Measurements from ENCODE around the gene RPL7A.
"Not testable (repeated sequence)": the region's sequence is repeated elsewhere in the genome, so short reads cannot be mapped to it uniquely, and the experiment has no call there.

RPL7A gene

DNA sequence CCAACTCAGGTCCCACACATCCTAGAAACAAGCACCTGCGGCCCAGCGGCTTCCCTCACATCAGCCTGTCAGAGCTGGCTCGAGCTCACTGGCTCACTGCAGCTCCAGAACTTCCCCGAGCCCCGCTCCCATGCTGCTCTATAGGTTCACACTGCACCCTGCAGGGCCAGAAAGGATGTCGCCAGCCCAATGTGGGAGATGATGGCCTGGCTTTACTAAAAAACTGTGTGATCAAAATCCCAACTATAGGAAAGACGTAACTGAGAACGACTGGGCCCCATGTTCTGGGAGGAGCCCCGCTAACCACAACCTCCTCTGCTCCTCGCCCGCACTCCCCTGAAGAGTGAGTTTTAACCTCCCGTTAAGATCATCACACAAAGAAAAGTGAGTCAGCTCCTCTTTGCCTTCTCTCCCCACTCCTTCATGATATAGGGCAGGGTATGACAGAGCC is 23.3 kb downstream of the RPL7A start:
- DNase-seq, result no peak

DNA sequence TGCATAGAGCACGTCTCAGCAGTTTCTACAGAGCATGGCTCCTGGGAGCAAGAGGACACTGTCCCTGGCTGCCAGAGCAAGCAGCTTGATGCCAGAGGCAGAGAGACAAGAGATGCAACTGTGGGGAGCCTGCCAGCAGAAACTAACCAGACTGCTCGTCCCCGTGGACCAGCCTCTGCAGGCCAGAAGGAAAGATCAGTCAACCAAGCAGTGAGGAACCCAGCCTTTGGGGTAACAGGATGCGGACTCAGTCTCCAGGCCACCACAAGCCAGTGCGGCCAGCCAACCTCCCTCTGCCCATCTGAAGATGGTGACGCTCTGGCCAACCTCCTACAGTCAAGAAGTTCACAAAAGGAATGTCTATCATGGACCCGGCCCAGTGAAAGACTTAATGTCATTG is 24.1 kb downstream of the RPL7A start:
- no peak for DNase-seq

DNA sequence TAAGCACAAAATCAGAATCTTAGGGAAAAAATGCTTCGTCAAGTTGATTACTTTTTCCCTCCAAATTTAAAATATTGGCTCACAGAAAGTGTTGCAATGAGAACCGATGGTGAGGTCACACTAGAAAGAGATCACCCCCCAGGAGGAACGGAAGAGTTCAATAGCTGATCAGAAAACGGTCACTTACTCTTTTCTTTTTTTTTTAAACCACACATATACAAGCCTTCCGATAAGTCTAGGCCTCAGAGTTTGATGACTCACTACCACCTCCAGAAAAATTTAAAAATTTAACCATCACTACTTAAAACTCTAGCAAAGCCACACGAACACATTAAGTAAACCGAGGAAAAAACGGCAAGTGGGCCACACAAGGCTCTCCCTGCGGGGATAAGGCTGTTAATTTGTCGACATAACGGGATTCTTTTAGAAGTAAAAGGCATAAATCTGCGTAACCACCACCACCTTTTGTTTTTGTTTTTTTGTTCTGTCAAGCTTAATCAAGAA is 26.6 kb downstream of the RPL7A start:
- no peak for DNase-seq

DNA sequence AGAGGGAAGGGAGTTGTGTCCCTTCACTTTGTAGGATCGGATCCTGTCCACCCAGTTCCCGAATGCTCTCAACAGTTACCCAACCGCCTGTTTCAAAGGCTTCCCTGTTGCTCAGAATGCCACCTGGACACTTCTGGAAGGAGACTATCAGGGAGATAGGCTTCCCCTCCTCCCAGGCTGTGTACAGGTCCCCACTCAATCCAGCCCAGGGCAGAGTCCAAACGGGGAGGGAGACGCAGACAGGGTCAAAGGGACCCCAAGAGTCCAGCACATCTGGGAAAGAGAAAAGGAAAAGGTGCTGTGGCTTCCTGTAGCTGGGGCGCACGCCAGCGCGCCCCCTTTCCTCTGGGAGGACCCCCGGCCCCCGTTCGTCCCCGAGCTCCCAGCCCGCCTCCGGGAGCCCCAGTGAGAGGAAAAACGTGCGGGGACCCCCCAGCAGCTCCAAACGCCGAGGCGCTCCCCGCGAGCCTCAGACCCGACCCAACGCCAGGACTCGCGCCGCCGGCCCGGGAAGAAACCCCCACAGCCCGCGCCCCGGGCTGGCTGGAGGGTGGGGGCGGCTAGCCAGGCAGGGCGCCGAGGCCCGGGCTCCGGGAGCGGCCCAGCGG is 27.2 kb downstream of the RPL7A start:
- DNase-seq, result peak; percentile 32

DNA sequence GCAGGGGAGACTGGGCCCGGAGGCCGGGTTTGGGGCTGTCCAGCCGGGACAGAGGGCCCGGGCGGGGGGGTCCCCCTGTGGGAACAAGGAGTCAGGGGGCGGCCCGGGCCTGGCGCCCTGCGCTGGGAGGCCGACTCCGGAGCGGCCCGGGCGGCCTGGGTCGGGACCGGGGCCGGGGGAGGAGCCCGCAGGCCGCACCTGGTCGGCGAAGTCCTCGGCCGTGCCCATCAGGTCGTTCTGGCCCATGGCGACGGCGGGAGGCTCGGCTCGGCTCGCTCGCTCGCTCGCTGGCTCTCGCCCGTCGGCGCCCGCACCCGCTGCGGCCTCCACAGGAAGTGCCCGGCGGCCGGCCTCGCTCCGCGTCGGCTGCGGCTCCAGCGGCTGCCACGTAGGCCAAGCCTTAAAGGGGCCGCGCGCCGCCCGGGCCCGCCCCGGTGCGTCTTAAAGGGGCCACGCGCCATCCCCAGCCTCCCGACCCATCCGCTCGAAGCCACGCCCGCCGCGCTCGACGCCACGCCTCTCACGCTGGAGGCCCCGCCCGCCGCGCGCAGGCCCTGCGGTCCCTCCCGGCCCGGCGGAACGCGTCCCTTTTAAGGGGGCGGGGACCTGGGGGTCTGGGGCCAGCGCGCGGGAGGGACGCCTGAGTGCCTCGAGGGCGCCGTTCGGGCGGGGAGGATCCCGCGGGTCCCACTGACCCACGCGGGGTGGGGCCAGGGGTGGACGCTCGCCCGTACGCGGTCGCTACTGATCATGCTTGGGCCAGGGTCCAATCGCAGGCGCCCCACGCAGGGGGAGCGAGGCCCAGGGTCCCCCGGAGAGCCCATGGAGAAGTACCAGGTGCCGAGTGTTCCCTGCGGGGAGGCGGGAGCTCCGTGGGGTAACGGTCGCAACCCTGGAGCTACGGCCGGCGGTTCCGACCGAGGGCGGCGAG is 28.0 kb downstream of the RPL7A start, which contains the start of the genes STKLD1 and SURF4:
STKLD1 (plus strand) TSS at position 643 of the 931 bp plus-strand sequence; CDS start at position 751, 108 bp downstream.
SURF4 (minus strand) TSS at position 337 of the 931 bp plus-strand sequence; CDS start at position 246, 91 bp downstream.
- peak; percentile 86 for DNase-seq

DNA sequence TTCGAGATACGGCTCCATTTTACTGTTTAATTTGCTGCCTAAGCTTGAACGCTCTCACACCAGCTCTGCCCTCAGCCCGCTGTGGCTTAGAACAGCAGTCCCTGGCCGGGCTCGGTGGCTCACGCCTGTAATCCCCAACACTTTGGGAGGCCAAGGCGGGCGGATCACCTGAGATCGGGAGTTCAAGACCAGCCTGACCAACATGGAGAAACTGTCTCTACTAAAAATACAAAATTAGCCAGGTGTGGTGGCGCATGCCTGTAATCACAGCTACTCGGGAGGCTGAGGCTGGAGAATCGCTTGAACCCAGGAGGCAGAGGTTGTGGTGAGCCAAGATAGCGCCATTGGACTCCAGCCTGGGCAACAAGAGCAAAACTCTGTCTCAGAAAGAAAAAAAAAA is 29.3 kb downstream of the RPL7A start:
- not testable (repeated sequence) for DNase-seq

DNA sequence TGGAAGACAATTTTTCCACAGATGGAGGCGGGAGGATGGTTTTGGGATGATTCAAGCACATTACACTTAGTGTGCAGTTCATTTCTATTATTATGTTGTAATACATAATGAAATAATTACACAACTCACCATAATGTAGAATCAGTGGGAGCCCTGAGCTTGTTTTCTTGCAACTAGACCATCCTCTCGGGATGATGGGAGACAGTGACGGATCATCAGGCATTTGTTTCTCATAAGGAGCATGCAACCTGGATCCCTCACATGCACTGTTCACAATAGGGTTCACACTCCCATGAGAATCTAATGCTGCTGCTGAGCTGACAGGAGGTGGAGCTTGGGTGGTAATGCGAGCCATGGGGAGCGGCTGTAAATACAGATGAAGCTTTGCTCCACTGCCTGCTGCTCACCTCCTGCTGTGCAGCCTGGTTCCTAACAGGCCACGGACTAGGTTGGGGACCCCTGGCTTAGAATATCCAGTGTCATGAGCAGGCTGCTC is 29.8 kb downstream of the RPL7A start:
- DNase-seq, result no peak

DNA sequence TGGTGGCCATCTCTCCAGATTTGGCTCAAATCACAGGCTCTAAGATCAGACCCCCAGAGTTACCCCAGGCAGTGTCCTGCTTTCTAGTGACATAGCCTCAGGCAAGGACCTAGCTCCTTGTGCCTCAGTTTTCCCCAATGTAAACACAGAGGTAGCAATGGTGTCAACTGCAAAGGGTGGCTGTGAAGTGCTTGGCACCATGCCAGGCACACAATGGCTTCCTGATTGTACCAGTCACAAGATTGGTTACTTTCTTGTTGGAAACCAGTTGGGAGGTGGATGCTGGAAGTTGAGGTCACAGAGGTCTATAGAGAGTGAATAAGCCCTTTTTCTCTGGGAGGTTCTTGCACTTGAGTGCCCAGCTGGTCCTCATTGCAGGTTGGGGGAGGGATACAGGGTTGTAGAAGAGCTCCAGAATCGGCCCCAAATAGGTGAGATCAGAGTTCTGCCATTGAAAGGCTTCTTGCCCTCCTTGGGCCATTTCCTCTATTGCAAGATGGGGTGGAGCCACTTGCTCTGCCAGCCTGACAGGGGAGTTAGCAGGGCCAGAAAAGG is 30.5 kb downstream of the RPL7A start:
- DNase-seq, result no peak

DNA sequence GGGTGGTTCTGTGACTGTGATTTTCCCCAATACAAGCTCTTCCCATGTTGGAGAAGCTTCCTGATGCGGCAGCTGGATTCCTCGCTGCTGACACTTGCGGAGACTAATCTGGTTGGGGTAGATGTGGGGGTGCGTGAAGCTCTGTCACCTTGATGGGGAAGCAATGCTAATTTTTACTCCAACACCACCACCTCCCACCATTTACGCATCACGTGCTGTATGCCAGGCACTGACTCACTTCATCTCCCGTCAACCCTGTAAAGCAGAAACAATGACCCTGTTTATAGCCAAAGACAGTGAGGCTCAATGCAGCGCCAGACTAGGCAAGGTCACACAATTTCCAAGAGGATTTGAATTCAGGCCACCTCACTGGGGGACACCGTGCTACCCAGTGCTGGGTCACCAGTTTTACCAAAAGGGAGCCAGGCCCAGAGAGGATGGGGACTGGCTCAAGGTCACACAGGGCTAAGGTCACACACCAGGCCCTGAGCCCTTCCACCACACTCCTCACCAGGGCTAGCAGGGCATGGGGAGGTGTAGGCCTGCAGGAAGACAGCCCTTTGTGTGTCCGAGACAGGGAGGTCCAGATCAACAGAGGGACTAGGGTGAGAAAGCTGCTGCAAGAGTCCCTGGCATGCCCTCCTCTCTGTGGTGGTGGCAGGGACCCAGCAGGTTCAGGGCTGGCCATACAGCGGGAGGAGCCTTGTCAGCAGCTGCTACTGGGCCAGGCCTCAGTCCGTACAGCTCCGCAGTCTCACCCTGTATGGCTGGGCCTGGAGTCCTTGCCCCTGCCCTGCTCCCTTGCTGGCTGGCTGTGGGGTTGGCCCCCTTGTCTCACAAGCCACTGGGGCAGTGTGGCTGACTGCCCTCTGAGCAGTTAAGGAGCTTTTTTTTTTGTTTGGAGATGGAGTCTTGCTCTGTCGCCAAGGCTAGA is 31.4 kb downstream of the RPL7A start:
- no peak for DNase-seq

DNA sequence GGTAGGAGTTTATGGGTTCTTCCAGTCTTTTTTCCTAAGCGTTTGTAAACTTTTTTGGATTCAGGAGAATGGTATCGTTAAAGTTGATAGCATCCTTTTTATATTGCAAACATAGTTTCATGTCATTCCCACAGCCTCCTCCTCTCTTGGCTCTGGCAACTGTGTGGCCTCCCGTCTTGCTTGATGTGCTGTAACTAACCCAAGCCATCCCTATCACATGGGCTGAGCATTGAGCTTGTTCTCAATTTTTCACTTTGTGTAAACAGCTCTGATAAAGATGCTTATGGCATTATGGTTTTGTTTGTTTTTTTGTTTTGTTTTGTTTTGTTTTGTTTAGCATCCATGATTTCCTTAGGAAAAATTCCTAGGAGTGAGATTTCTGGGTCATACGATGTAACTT is 32.7 kb downstream of the RPL7A start:
- DNase-seq, result no peak

DNA sequence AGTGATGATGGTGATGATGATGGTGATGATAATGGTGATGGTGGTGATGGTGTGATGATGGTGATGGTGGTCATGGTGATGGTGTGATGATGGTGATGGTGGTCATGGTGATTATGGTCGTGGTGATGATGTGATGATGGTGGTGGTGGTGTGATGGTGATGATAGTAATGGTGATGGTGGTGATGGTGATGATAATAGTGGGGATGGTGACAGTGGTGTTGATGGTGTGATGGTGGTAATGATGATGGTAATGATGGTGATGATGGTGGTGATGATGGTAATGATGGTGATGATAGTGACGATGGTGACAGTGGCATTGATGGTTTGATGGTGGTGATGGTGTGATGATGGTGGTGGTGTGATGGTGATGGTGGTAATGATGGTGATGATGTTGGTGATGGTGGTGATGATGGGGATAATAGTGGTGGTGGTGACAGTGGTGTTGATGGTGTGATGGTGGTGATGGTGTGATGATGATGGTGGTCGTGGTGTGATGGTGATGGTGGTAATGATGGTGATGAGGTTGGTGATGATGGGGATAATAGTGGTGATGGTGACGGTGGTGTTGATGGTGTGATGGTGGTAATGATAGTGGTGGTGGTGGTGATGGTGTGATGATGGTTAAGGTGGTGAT is 34.6 kb downstream of the RPL7A start:
- DNase-seq, result no peak

DNA sequence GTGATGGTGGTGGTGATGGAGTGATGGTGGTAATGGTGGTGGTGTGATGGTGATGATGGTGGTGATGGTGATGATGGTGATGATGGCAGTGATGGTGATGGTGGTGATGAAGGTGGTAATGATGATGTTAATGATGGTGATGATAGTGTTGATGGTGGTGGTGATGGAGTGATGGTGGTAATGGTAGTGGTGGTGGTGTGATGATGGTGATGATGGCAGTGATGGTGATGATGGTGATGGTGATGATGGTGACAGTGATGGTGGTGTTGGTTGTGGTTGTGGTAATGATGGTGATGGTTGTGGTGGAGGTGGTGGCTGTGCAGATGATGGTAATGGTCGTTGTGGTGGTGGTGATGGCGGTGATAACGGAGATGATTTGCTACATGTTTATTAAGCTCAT is 35.4 kb downstream of the RPL7A start:
- DNase-seq, result no peak

DNA sequence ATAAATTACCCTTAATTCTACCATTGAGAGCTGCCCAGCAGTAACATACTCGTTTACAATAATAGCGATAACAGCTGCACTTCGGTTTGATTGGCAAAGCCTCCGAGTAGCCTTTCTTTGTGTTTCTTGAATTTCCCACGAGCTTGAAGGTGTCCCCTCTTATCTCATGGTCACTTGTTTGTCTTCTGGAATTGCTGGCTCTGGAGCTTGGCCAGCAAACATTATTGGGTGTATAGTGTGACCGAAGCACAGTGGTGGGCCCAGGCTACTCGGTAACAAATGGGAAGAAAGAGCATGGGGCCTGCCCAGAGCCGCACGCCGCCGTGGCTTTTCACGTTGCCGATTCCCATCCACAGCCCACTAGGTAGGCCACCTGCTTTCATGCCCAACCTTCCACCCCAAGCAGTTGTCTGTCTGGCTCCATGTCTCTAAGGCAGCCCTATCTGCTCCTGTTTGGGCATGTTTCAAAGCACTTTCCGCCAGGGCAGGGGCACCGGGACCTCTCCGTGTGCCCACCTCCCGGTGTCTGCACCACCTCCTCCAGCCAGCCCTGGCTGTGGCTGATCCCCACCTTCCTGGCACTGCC is 36.8 kb downstream of the RPL7A start:
- DNase-seq, result no peak

DNA sequence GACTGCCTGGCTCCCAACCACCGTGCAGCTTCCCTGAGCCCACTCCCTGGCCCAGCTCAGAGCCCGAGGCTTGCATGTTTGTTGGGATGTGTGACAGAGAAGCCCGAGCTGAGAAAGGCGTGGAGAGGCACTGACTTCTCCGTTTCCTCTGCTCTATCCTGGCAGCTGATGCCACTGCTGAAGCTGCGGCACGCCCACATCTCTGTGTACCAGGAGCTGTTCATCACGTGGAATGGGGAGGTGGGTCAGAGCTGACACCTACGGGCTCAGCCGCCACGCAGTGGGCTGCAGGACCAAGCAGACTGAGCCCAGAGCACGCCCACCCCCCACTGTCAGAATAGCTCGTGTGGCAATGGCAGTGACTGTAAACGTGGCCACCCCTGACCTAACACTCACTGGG is 37.4 kb downstream of the RPL7A start:
- no peak for DNase-seq

DNA sequence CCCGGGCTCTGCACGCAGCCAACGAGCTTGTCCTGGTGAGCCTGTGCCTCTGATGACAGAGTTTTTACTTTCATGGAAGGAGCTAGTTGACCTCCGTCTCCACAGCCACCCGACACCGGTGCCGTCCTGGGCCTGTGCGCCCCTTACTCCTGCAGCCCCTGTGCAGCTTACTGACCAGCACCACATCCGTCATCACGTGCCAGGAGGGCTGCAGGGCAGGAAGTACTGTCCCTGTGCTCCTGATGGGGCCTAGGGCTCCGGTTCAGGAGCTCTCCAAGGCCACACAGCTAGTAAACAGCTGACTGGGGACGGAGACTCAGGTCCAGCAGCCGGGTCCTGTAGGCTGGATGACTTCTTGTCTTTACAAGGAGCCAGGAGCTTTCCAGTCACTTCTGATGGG is 38.3 kb downstream of the RPL7A start:
- DNase-seq, result no peak

DNA sequence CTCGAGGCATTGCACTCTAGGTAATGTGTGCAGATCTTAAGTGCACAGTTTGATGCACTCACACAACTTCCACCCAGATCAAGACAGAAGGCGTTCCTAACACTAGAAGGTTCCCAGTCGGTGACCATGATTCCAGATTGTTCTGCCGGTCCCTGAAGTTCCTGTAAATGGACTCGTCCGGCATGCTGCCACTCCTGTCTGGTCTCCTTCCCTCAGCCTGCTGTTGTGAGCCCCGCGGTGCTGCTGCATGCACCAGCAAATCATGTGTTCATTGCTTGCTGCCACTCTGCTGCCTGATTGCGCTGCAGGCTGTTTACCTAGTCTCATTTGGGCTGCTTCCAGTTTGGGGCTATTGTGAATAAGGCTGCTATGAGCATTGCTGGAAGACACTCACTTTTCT is 39.7 kb downstream of the RPL7A start:
- no peak for DNase-seq

DNA sequence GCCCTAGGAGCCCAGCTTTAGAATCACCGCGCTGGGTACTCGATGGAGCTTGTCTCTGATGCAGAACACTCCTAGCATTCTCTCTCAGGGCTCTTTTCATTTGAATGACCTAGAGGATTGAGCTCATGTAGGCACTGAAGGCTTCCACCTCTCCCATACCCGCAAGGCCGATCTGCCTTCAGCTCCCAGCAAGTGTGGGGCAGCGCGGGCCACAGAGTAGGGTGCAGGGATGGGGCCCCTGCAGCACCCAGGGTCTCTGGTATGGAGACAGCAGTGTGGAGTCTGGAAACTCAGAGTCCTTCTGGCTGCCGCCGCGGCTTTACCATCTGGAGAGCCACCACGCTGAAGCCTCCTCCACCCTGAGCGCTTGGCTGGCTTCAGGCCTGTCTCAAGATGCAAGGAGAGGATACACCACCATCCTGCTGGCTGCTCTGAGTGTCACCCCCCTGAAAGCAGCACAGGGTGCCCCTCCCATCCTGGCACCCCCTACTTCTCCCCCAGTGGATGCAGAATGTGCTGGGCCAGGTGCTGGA is 41.1 kb downstream of the RPL7A start:
- no peak for DNase-seq

DNA sequence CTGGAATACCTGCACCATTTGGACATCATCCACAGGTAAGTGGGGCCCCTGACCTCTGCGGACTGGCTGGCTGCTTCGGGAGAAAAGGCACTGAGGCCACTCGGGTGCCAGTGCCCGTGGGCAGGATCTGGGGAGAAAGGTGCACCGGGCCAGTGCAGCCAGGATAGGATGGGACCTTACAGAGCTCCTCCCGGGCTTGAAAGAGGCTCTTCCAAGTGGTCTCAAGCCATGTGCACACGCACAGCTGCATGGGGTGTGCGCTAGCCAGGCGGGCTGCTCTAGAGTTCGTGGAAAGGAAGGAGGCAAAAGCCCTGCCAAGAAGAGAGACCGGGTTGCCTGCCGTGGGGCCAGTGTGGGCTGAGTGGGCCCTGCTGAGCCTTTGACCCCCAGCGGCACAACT is 41.5 kb downstream of the RPL7A start:
- DNase-seq, result no peak

DNA sequence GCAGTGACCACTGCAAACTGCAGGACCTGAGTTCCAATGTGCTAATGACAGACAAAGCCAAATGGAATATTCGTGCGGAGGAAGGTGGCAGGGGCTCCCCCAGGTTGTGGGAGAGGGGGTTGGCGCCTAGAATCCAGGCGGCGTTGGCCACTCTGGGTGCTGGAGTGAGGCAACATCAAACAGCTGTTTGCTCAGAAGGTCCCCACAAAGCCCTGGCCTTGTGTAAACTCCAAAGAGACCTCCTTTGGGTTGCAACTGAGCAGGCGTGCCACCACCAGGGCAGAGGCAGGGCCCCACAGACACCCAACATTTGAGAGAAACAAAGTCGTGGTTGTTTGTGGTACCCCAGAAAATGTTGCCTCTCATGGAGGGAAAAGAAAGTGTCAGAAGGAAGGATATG is 42.7 kb downstream of the RPL7A start:
- DNase-seq, result no peak

DNA sequence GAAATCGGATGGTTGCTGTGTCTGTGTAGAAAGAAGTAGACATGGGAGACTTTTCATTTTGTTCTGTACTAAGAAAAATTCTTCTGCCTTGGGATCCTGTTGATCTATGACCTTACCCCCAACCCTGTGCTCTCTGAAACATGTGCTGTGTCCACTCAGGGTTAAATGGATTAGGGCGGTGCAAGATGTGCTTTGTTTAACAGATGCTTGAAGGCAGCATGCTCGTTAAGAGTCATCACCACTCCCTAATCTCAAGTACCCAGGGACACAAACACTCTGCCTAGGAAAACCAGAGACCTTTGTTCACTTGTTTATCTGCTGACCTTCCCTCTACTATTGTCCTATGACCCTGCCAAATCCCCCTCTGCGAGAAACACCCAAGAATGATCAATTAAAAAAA is 43.4 kb downstream of the RPL7A start:
- DNase-seq, result not testable (repeated sequence)

DNA sequence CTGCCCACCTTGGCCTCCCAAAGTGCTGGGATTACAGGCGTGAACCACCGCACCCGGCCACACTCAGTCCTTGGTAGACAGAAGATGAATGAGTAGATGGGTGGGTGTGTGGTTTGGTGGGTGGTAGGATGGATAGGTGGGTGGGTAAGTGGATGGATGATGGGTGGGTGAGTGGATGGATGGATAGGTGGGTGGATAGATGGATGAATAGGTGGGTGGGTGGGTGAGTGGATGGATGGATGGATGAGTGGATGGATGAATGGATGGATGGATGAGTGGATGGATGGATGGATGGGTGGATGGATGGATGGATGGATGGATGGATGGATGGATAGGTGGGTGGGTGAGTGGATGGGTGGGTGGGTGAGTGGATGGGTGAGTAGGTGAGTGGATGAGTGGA is 44.3 kb downstream of the RPL7A start:
- DNase-seq, result not testable (repeated sequence)

Data from SHP77 treated with DMSO at 0.1 percent for 48 hours (cell line).